Measurements from ENCODE around the gene PDXK. TPM values are rescaled to one million over a fixed set of nuclear protein-coding genes. Genes with fewer than 3 reads are reported as not detected.
A peak's percentile ranks its signal among the peaks of the same experiment; 100 is the strongest.

PDXK gene
- total and polyA plus RNA-seq, 9 of the 15 experiments (the other 6 are each of a cell fraction or from before 2014, with no cell fraction given): 5.6 to 162 (median 76.5) TPM

- Histone ChIP-seq H3K4me2 (ENCODE audit: insufficient read depth, low read length) (peak overlapping the region; percentile 94), H2AFZ (ENCODE audit: low read depth, low read length) (no peak overlapping the region), H3K9ac (ENCODE audit: insufficient read depth in 1 of 2, low read depth in 2 of 2, low read length in 2 of 2) (peak overlapping the region; percentile 96 to 100; a peak in 3 of 4 replicates), H3K36me3 (ENCODE audit: control insufficient read depth, insufficient read depth, low read length) (peaks cover 50% of the 10 kb centered on the region), H3K79me2 (ENCODE audit: control insufficient read depth, insufficient read depth, low read length) (peaks cover 63% of the 10 kb centered on the region), H3K9me1 (ENCODE audit: control insufficient read depth, insufficient read depth, low read length) (peaks cover 19% of the 10 kb centered on the region), H3K27me3 (ENCODE audit: control insufficient read depth in 2 of 2, insufficient read depth in 2 of 2, low read length in 2 of 2) (no peaks in the 10 kb centered on the region), H3K4me3 (peak overlapping the region; percentile 100; the same call in 1 of the 2 replicates), H3K4me1 (replicated peaks in 1 of 2; ENCODE audit: control insufficient read depth in 2 of 2, insufficient read depth in 2 of 2, low read length in 2 of 2) (peaks cover 29 to 58% of the 10 kb centered on the region in 2 experiments; a peak in 4 of 5 replicates), H3K9me3 (replicated peaks; ENCODE audit: control insufficient read depth, insufficient read depth, low read depth, low read length) (no peaks in the 10 kb centered on the region), H3K27ac (ENCODE audit: extremely low read depth, low read depth, low read length) (no peak overlapping the region; the same call in 2 of the 3 replicates), H4K20me1 (replicated peaks; ENCODE audit: control insufficient read depth, insufficient read depth, low read length) (peaks cover 27% of the 10 kb centered on the region)
- in situ Hi-C loops (cut with MboI): no loop called here
- FAIRE-seq: no peak
- intact Hi-C loops (cut with micrococcal nuclease): no loop called here
- POLR2A ChIA-PET: interaction anchor here (0.9 to 1.8 kb wide), 11 partner anchors 7 to 293 kb away, joined by 3 to 19 read pairs (median 3); no protein-coding TSS in a partner anchor
- BruUV-seq (replicated peaks): TSS peak; percentile 36
- no peak for DNase-seq (ENCODE audit: extremely low read depth in 1 of 4, low spot score in 3 of 4)
- 81% methylated on average over 16 of the region's 16 CpGs for WGBS (ENCODE audit: insufficient coverage, low coverage, missing lambda C conversion rate)
- CTCF ChIA-PET (ENCODE audit: low intra/inter-chr PET ratio): no interaction called here
- ATAC-seq: no peak
- TF ChIP-seq FUS (optimal IDR thresholded peaks at IDR 0.05; ENCODE audit: low read depth, low read length): no peak
- TF ChIP-seq TAF7 (tag; IDR thresholded peaks at IDR 0.05): no peak
- no peak for TF ChIP-seq ZEB2 (IDR thresholded peaks at IDR 0.05)
- TF ChIP-seq CBX3 (IDR thresholded peaks at IDR 0.05; ENCODE audit: borderline replicate concordance in 1 of 2, low read length in 2 of 2): no peak
- peak; percentile 46 for TF ChIP-seq HMGN3 (IDR thresholded peaks at IDR 0.05; ENCODE audit: borderline replicate concordance, extremely low read depth, insufficient read length, low read depth, low read length)
- TF ChIP-seq, protein P1, sequence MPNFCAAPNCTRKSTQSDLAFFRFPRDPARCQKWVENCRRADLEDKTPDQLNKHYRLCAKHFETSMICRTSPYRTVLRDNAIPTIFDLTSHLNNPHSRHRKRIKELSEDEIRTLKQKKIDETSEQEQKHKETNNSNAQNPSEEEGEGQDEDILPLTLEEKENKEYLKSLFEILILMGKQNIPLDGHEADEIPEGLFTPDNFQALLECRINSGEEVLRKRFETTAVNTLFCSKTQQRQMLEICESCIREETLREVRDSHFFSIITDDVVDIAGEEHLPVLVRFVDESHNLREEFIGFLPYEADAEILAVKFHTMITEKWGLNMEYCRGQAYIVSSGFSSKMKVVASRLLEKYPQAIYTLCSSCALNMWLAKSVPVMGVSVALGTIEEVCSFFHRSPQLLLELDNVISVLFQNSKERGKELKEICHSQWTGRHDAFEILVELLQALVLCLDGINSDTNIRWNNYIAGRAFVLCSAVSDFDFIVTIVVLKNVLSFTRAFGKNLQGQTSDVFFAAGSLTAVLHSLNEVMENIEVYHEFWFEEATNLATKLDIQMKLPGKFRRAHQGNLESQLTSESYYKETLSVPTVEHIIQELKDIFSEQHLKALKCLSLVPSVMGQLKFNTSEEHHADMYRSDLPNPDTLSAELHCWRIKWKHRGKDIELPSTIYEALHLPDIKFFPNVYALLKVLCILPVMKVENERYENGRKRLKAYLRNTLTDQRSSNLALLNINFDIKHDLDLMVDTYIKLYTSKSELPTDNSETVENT (CRISPR knock-in tag; IDR thresholded peaks at IDR 0.05): no peak
- no peak for TF ChIP-seq POLR2B (IDR thresholded peaks at IDR 0.05; ENCODE audit: low read depth, partially characterized antibody)
- no peak for TF ChIP-seq NCOR1 (IDR thresholded peaks at IDR 0.05)
- TF ChIP-seq CREB1 (IDR thresholded peaks at IDR 0.05): no peak
- TF ChIP-seq CREB1 (CRISPR knock-in tag; IDR thresholded peaks at IDR 0.05): no peak
- TF ChIP-seq E2F4 (CRISPR knock-in tag; IDR thresholded peaks at IDR 0.05; ENCODE audit: low read depth): peak; percentile 55; the same call in 1 of the 2 replicates
- TF ChIP-seq ZNF561 (CRISPR knock-in tag; conservative IDR thresholded peaks at IDR 0.05): no peak
- TF ChIP-seq IRF2 (CRISPR knock-in tag; IDR thresholded peaks at IDR 0.05): 0 out of 2 replicates have a peak, but pooled peaks have one; percentile 19
- TF ChIP-seq FIP1L1 (IDR thresholded peaks at IDR 0.05; ENCODE audit: low read depth, low read length, poor library complexity, severe bottlenecking): no peak
- no peak for TF ChIP-seq ZNF696 (CRISPR knock-in tag; conservative IDR thresholded peaks at IDR 0.05)
- no peak for TF ChIP-seq SIN3A (IDR thresholded peaks at IDR 0.05; ENCODE audit: borderline replicate concordance in 2 of 2, control insufficient read depth in 1 of 2, low read depth in 2 of 2, low read length in 2 of 2)
- TF ChIP-seq SIX5 (IDR thresholded peaks at IDR 0.05; ENCODE audit: borderline replicate concordance in 1 of 2, insufficient read depth in 1 of 2, low read depth in 1 of 2, low read length in 2 of 2): 0 out of 4 replicates have a peak, but pooled peaks of 1 of the 2 experiments have one; percentile 5
Measured at GRCh38 chr21:43720539-43721166, 1.7 kb downstream of the PDXK start.

Measured in K562 (cell line).